Spleen (tissue), 11 donors: ENCODE measurements around the gene PLPP7. TPM values are rescaled to one million over a fixed set of nuclear protein-coding genes. Genes with fewer than 3 reads are reported as not detected.

Experiments used
- DNase-seq: peaks from one replicate; pipeline ENCODE4 v3.0.0-alpha.2; 2020
- H3K27ac ChIP-seq, 8 donors: fragments of 200-600 bp; sonication (generic) in 7 of 8; 1 replicate in 4 of 8; 2 replicates in 4 of 8; pipeline versions ENCODE4 v1.5.0 to v1.8.0; 2016 to 2021; ENCODE audit warnings: inconsistent platforms in 4 of 8, mild to moderate bottlenecking in 4 of 8, moderate library complexity in 1 of 8
- H3K27me3 ChIP-seq, 7 donors: fragments of 200-600 bp; sonication (generic) in 6 of 7; replicated peaks in 1 of 7; 1 replicate in 4 of 7; 2 replicates in 3 of 7; pipeline versions ENCODE4 v1.5.0 to v1.8.0; 2016 to 2021; ENCODE audit warnings: inconsistent platforms in 3 of 7, mild to moderate bottlenecking in 1 of 7
- H3K36me3 ChIP-seq, 6 donors: fragments of 200-600 bp; sonication (generic) in 5 of 6; 1 replicate in 4 of 6; 2 replicates in 2 of 6; pipeline versions ENCODE4 v1.5.0 to v1.8.0; 2016 to 2021; ENCODE audit warnings: inconsistent platforms in 2 of 6
- H3K4me1 ChIP-seq, 6 donors: fragments of 200-600 bp; sonication (generic) in 5 of 6; 1 replicate in 3 of 6; 2 replicates in 3 of 6; pipeline versions ENCODE4 v1.5.0 to v1.8.0; 2016 to 2021; ENCODE audit warnings: inconsistent platforms in 3 of 6
- H3K4me3 ChIP-seq, 8 donors: fragments of 200-600 bp; sonication (generic) in 7 of 8; 1 replicate in 4 of 8; 2 replicates in 4 of 8; pipeline versions ENCODE4 v1.5.0 to v1.8.0; 2016 to 2021; ENCODE audit warnings: inconsistent platforms in 4 of 8, mild to moderate bottlenecking in 4 of 8, moderate library complexity in 2 of 8
- H3K9me3 ChIP-seq, 8 donors: fragments of 200-600 bp; sonication (generic) in 7 of 8; 1 replicate in 4 of 8; 2 replicates in 4 of 8; pipeline versions ENCODE4 v1.5.0 to v1.8.0; 2016 to 2021; ENCODE audit warnings: inconsistent platforms in 4 of 8
- CTCF ChIP-seq, 11 experiments: fragments of 200-600 bp in 7 of 11; fragments of 450-650 bp in 4 of 11; sonication (generic) in 4 of 11; IDR thresholded peaks in 8 of 11; conservative IDR thresholded peaks in 3 of 11; 1 replicate in 7 of 11; 2 replicates in 4 of 11; pipeline versions ENCODE4 v1.4.0 to v1.8.0; 2016 to 2021; ENCODE audit warnings: antibody characterized with exemption in 11 of 11, inconsistent platforms in 4 of 11, mild to moderate bottlenecking in 1 of 11
- POLR2A ChIP-seq, 3 donors: fragments of 450-650 bp; IDR thresholded peaks; one replicate each; pipeline ENCODE4 v1.5.1; 2017; ENCODE audit warnings: antibody characterized with exemption in 3 of 3, mild to moderate bottlenecking in 1 of 3
- POLR2AphosphoS5 ChIP-seq, 3 donors: sonication (generic); formaldehyde crosslinking; IDR thresholded peaks; one replicate each; pipeline ENCODE4 v1.5.1; 2017; ENCODE audit warnings: antibody characterized with exemption in 3 of 3
- WGBS, 5 donors: extraction: QIAGEN DNeasy Blood & Tissue Kit in 3 of 5; methylation state at CpG; one replicate each; pipeline versions ENCODE4 v1.1.5 to v1.1.7; 2013 to 2018; 5-methylcytosine and 5-hydroxymethylcytosine counted together
- intact Hi-C: fragments of 100-400 bp; cut with DNase I; formaldehyde crosslinking; loops from one replicate; pipeline ENCODE4 v1.15.0; 2023; ENCODE audit warnings: low total_unique reads
- polyA plus RNA-seq, 3 donors: library from polyadenylated mRNA; stranded (reverse); fragments of 200-250 nt; gene quantifications; one replicate each; pipeline ENCODE4 v1.2.1, GENCODE V29; 2013
- total RNA-seq, 7 donors: library from RNA; depleted of rRNA in 3 of 7; stranded (reverse); fragments of >200 nt in 3 of 7; fragmentation: NEBNext Ultra II Directional in 4 of 7; extraction: Animal tissue kit (Norgen Biotek cat#: 25700) in 4 of 7; gene quantifications; one replicate each; pipeline versions ENCODE4 v1.1.0 to v1.2.1, GENCODE V29; 2016 to 2021
- donor health status: healthy with polysubstance abuse.
- donor health status: DM: no; HTN: no; CAD: no; lungs with moderate emphysema.
- donor health status: DM: no; HTN: no; CAD: no.
- donor health status: Bipolar disorder and iron deficiency.
- donor health status: healthy.
- donor health status: DM: no; HTN: no; CAD: no.
- donor health status: DM: yes; HTN: yes; CAD: no.

PLPP7 gene
- total and polyA plus RNA-seq, 10 donors: 1.1 to 3.8 (median 2.7) TPM

- 20 to 43% (median 24%) methylated on average over 20 to 22 of the region's 22 CpGs for WGBS, 5 donors
- peaks cover 32 to 93% (median 74%) of the 10 kb centered on the region in 6 donors for H3K4me1 ChIP-seq
- no peaks in the 10 kb centered on the region for H3K9me3 ChIP-seq
- DNase-seq: peak; percentile 83
- H3K36me3 ChIP-seq: no peaks in the 10 kb centered on the region
- no peak for TF ChIP-seq POLR2A (IDR thresholded peaks at IDR 0.05)
- TF ChIP-seq CTCF (IDR thresholded peaks at IDR 0.05 in 8 of 11, conservative IDR thresholded peaks at IDR 0.05 in 3 of 11): peak in 2 of 11 experiments; percentile 9 to 14
- peak in 2 of 3 donors; percentile 50 for TF ChIP-seq POLR2AphosphoS5 (IDR thresholded peaks at IDR 0.05)
- H3K27ac ChIP-seq: peak overlapping the region; percentile 66 to 97 (median 90)
- H3K27me3 ChIP-seq: no peaks in the 10 kb centered on the region
- intact Hi-C loops: no loop called here
- H3K4me3 ChIP-seq: peak overlapping the region; percentile 78 to 96 (median 88)
Measured at GRCh38 chr9:131273146-131273855, 16.2 kb upstream of the PLPP7 start.

DNA sequence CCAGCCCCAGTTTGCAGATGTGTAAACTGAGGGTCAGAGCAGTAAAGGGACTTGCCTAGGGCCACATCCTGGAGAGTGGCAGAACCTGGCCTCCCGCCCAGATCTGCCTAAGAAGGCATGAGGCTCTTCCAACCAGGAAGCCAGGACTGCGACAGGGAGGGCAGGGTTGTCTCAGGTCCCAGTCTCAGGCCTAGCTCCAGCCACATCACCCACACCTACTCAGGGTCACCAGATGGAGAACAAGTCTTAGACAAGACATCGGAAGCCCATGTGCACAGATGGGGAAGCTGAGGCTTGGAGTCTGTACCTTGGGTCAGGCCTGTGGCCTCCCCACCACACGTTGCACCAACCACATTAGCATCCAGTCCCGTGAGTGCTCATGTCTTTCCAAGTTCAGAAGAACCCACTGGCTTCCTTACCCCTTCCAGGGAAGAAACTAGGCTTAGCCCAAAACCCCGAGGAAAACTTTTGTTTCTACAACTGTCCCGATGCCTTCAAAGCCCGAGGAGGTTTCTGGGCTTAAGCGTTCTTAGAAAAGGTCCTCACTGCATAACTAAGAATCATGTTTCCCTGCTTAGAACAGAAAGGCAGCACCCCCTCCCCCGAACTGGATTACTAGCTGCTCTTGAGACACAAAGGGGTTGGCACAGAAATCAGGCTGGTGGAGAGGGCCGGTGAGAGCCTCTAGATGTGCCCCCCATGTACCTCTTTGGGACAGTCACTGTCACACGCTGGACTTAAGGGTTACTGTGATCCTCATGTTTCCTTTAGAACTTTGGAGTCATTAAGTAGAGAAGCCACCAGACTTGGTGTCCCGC lies 15.5 kb upstream of the PLPP7 start:
- peak; percentile 64 for DNase-seq
- WGBS, 5 donors: 11 to 34% (median 25%) methylated on average over 12 to 13 of the region's 13 CpGs
- Histone ChIP-seq H3K27me3 (no peaks in the 10 kb centered on the region), H3K4me3 (peak overlapping the region; percentile 78 to 96 (median 88)), H3K9me3 (no peaks in the 10 kb centered on the region), H3K36me3 (no peaks in the 10 kb centered on the region), H3K4me1 (peaks cover 32 to 93% (median 77%) of the 10 kb centered on the region in 6 donors), H3K27ac (peak overlapping the region; percentile 66 to 97 (median 90))
- intact Hi-C loops: no loop called here
- no peak for TF ChIP-seq POLR2A (IDR thresholded peaks at IDR 0.05)
- no peak for TF ChIP-seq CTCF (IDR thresholded peaks at IDR 0.05 in 8 of 11, conservative IDR thresholded peaks at IDR 0.05 in 3 of 11)
- TF ChIP-seq POLR2AphosphoS5 (IDR thresholded peaks at IDR 0.05): peak in 2 of 3 donors; percentile 6 to 53

DNA sequence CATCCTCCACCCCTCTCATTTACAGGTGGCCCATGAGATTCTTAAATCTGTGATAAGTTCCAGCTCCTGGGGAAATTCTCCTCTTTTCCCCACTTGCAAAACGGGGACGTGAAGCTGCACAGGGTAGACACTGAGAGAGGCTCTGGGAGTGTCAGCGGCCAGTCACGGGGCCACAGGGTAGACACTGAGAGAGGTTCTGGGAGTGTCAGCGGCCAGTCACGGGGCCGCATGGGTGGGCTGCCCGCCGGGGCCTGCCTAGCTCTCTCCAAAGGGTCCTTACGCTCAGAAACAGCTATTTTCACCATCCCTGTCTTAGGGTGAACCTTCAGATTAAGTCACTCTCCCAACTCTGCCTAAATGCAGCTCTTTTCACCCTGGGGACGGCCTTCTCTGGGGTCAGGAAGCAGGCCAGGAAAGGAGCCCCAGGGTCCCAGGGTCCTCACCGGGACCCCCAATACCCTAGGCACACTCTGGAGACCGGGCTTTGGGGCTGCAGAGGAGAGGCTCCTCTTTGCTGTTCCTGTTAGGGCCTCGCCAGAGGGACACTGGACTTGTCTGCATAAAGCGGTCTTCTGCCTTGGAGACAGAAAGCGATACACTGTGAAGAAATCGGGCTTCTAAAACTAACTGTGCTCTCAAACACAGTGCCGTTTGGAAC lies 14.7 kb upstream of the PLPP7 start:
- H3K4me3 ChIP-seq: peak overlapping the region; percentile 78 to 96 (median 88)
- peaks cover 0 to 4% (median 0%) of the 10 kb centered on the region in 7 donors for H3K27me3 ChIP-seq
- H3K4me1 ChIP-seq: peaks cover 31 to 91% (median 70%) of the 10 kb centered on the region in 6 donors
- intact Hi-C loops: no loop called here
- 21 to 37% (median 24%) methylated on average over 18 of the region's 18 CpGs for WGBS, 5 donors
- H3K36me3 ChIP-seq: no peaks in the 10 kb centered on the region
- no peaks in the 10 kb centered on the region for H3K9me3 ChIP-seq
- peak overlapping the region; percentile 66 to 97 (median 90) for H3K27ac ChIP-seq
- peak; percentile 91 for DNase-seq
- TF ChIP-seq POLR2AphosphoS5 (IDR thresholded peaks at IDR 0.05): peak; percentile 73 to 80 (median 73)
- TF ChIP-seq CTCF (IDR thresholded peaks at IDR 0.05 in 8 of 11, conservative IDR thresholded peaks at IDR 0.05 in 3 of 11): no peak
